LHCN-M2 (cell line): ENCODE data around the gene CES2. TPM values are rescaled to one million over a fixed set of nuclear protein-coding genes. Genes with fewer than 3 reads are reported as not detected.
"Not testable (repeated sequence)": the region's sequence is repeated elsewhere in the genome, so short reads cannot be mapped to it uniquely, and the experiment has no call there.

Experiments
- DNase-seq: peaks from one replicate; pipeline ENCODE4 v3.0.0-alpha.2; 2012; ENCODE audit warnings: low read depth
- total RNA-seq: library from RNA; depleted of rRNA; stranded (reverse); fragments of >200 nt; gene quantifications from 2 replicates; pipeline ENCODE4 v1.2.3, GENCODE V29; 2014; rRNA removed

The CES2 gene
- total RNA-seq, 1 experiment from 2014 or later = 53.4 TPM

- peak; percentile 72 for DNase-seq
These were observed 42.2 kb downstream of the CES2 start for GRCh38 chr16:66977341-66978113.

GRCh38 chr16:66979011-66979717 is 43.8 kb downstream of the CES2 start:
- peak; percentile 17 for DNase-seq

- DNase-seq = no peak
These were observed 47.7 kb downstream of the CES2 start for GRCh38 chr16:66983033-66983432.

GRCh38 chr16:66984892-66985311 is 49.6 kb downstream of the CES2 start:
- DNase-seq = no peak

- no peak for DNase-seq
These were observed 51.2 kb downstream of the CES2 start for GRCh38 chr16:66986559-66986958.

- peak; percentile 33 for DNase-seq
These were observed 53.0 kb downstream of the CES2 start, which contains the start of gene CES4A for GRCh38 chr16:66988197-66988788. Gene CES4A, plus strand, starts transcription at chr16:66988589. Its CDS starts 184 bp downstream, at chr16:66988773.

- no peak for DNase-seq
These were observed 56.3 kb downstream of the CES2 start for GRCh38 chr16:66991545-66992077.

GRCh38 chr16:66993558-66993957 is 58.2 kb downstream of the CES2 start:
- DNase-seq = not testable (repeated sequence)

Other genes starting within 250 kb of the CES2 start
- 11.9 and 16.4 TPM in 2 replicates for gene CMTM4, start 238.8 kb upstream of the CES2 start, total RNA-seq
- 110 and 117 TPM in 2 replicates for gene DYNC1LI2, start 183.9 kb upstream of the CES2 start, total RNA-seq
- gene TERB1, start 133.9 kb upstream of the CES2 start, total RNA-seq = not detected in 2 replicates
- 77.2 and 85.9 TPM in 2 replicates for gene NAE1, start 104.5 kb upstream of the CES2 start, total RNA-seq
- not detected in 2 replicates for gene CA7, start 91.1 kb upstream of the CES2 start, total RNA-seq
- gene PDP2, start 55.0 kb upstream of the CES2 start, total RNA-seq = 8.1 and 10.0 TPM in 2 replicates
- not detected in 2 replicates for gene CDH16, start 16.6 kb upstream of the CES2 start, total RNA-seq
- gene RRAD, start 10.0 kb upstream of the CES2 start, total RNA-seq = 1.1 and 1.7 TPM in 2 replicates
- gene CIAO2B, start 1.1 kb upstream of the CES2 start, total RNA-seq = 147 and 148 TPM in 2 replicates
- 0.75 and 0.96 TPM in 2 replicates for gene CES3, start 25.8 kb downstream of the CES2 start, total RNA-seq
- 0.06 and 0.77 TPM in 2 replicates for gene CES4A, start 53.1 kb downstream of the CES2 start, total RNA-seq
- 121 and 123 TPM in 2 replicates for gene CBFB, start 93.6 kb downstream of the CES2 start, total RNA-seq
- gene PHAF1, start 174.4 kb downstream of the CES2 start, total RNA-seq = 16.1 and 24.3 TPM in 2 replicates
- gene B3GNT9, start 215.5 kb downstream of the CES2 start, total RNA-seq = 75.5 and 85.0 TPM in 2 replicates
- 31.2 and 46.0 TPM in 2 replicates for gene TRADD, start 224.4 kb downstream of the CES2 start, total RNA-seq
- 24.5 and 32.5 TPM in 2 replicates for gene FBXL8, start 224.4 kb downstream of the CES2 start, total RNA-seq
- gene HSF4, start 229.2 kb downstream of the CES2 start, total RNA-seq = 19.4 and 29.1 TPM in 2 replicates
- gene NOL3, start 235.0 kb downstream of the CES2 start, total RNA-seq = 58.0 and 58.6 TPM in 2 replicates
- 21.5 and 25.8 TPM in 2 replicates for gene MATCAP1, start 248.4 kb downstream of the CES2 start, total RNA-seq